ENCODE data around the gene GNB5.

Gene GNB5

DNA sequence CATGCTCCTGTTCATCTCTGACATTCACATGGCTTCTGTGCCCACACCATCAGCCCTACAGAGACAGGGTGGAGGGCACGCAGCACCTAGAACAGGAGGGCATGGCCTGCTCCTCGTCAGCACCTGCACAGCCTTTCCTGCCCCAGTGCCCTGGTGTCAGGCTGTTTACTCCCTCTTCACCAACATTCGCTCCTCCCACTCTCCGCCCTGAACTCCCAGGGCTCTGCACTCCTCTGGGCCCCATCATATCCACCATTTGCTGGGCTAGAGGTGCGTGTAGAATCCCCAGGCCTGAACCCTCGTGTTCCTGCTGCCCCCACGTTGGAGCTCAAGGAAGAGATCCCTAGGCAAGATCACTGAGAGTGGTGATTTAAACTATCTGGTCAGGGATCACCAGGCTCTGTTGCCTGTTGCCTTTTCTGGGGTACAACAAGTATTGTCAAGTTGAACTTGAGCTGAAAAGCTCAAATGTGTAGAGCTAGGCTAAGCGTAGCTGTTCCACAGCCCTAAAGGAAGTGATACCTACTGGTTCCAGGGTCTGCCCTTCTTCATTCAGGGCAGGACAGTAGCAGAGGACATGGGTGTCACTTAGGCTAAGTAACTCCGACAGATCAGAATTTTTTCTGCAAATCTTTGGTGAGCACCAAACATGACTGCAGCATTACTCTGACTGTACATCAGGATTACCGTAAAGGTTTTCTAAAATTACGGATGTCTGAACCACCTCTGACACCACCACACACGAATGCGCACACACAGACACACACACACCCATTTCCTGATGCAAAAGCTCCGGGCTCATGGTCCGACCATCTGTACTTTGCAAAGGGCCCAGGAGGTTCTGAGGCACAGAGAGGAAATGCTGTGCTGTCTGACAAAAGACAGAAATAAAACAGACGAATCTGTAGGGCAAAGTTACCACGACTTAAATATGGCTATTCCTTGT is 43.7 kb upstream of the GNB5 start:
- no peaks in the 10 kb centered on the region for H3K4me1 ChIP-seq
- H3K9ac ChIP-seq = no peak overlapping the region
- no peak overlapping the region for H2AFZ ChIP-seq
- TF ChIP-seq, protein P1, sequence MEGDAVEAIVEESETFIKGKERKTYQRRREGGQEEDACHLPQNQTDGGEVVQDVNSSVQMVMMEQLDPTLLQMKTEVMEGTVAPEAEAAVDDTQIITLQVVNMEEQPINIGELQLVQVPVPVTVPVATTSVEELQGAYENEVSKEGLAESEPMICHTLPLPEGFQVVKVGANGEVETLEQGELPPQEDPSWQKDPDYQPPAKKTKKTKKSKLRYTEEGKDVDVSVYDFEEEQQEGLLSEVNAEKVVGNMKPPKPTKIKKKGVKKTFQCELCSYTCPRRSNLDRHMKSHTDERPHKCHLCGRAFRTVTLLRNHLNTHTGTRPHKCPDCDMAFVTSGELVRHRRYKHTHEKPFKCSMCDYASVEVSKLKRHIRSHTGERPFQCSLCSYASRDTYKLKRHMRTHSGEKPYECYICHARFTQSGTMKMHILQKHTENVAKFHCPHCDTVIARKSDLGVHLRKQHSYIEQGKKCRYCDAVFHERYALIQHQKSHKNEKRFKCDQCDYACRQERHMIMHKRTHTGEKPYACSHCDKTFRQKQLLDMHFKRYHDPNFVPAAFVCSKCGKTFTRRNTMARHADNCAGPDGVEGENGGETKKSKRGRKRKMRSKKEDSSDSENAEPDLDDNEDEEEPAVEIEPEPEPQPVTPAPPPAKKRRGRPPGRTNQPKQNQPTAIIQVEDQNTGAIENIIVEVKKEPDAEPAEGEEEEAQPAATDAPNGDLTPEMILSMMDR (IDR thresholded peaks at IDR 0.05) = no peak
- no peaks in the 10 kb centered on the region for H3K79me2 ChIP-seq
- H3K27ac ChIP-seq = no peak overlapping the region
- no peaks in the 10 kb centered on the region for H3K36me3 ChIP-seq (ENCODE audit: control insufficient read depth, insufficient read depth, low read length)
- H3K27me3 ChIP-seq (ENCODE audit: control insufficient read depth, insufficient read depth, low read length) = no peaks in the 10 kb centered on the region
- no peaks in the 10 kb centered on the region for H3K9me3 ChIP-seq (ENCODE audit: control insufficient read depth, low read length)
- no peak overlapping the region for H3K4me2 ChIP-seq (ENCODE audit: low read length)
- H3K4me3 ChIP-seq (ENCODE audit: low read depth, low read length) = no peak overlapping the region

DNA sequence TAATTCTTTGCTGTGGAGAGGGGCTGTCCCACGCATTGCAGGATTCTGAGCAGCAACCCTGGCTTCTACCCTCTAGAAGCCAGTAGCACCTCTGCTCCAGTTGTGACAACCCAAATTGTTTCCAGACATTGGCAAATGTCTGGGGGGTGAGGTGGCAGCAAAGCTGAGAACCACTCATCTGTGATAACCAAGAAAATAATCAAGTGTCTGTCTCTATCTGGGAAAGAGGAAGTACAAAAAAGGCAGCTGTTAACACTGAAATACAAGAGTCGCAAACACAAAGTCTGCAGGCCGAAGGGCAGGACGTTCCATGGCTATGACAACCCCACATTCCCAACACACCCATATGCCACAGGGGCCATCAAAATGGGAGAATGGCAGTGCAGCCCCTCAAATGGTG is 42.2 kb upstream of the GNB5 start:
- no peaks in the 10 kb centered on the region for H3K79me2 ChIP-seq
- no peak overlapping the region for H3K4me3 ChIP-seq (ENCODE audit: low read depth, low read length)
- no peak overlapping the region for H3K4me2 ChIP-seq (ENCODE audit: low read length)
- H2AFZ ChIP-seq = no peak overlapping the region
- H3K27ac ChIP-seq = no peak overlapping the region
- no peaks in the 10 kb centered on the region for H3K36me3 ChIP-seq (ENCODE audit: control insufficient read depth, insufficient read depth, low read length)
- H3K27me3 ChIP-seq (ENCODE audit: control insufficient read depth, insufficient read depth, low read length) = no peaks in the 10 kb centered on the region
- H3K4me1 ChIP-seq = no peaks in the 10 kb centered on the region
- H3K9ac ChIP-seq = no peak overlapping the region
- no peaks in the 10 kb centered on the region for H3K9me3 ChIP-seq (ENCODE audit: control insufficient read depth, low read length)
- TF ChIP-seq, protein P1 (IDR thresholded peaks at IDR 0.05) = no peak

DNA sequence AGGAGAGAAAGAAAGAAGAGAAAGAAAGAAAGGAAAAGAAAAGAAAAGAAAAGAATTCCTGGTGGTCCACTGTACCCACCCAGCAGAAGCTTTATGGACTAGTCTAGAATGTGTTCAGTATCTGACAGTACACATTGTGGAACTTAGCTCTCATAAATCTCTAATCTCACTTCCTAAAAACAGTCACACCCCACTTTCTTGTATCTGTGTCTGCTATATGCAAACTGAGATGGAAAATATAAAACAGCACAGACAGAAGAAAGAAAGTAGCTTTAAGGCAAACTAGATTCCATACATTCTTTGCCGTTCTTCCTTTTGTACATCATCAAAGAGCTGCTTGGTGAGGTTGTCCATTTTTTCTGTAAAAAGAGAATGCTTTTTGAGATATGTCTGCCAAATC is 41.1 kb upstream of the GNB5 start:
- no peaks in the 10 kb centered on the region for H3K9me3 ChIP-seq (ENCODE audit: control insufficient read depth, low read length)
- no peaks in the 10 kb centered on the region for H3K36me3 ChIP-seq (ENCODE audit: control insufficient read depth, insufficient read depth, low read length)
- no peaks in the 10 kb centered on the region for H3K79me2 ChIP-seq
- no peak overlapping the region for H3K4me2 ChIP-seq (ENCODE audit: low read length)
- H2AFZ ChIP-seq = no peak overlapping the region
- TF ChIP-seq, protein P1 (IDR thresholded peaks at IDR 0.05) = no peak
- H3K27me3 ChIP-seq (ENCODE audit: control insufficient read depth, insufficient read depth, low read length) = no peaks in the 10 kb centered on the region
- H3K9ac ChIP-seq = no peak overlapping the region
- no peaks in the 10 kb centered on the region for H3K4me1 ChIP-seq
- H3K27ac ChIP-seq = no peak overlapping the region
- H3K4me3 ChIP-seq (ENCODE audit: low read depth, low read length) = no peak overlapping the region

DNA sequence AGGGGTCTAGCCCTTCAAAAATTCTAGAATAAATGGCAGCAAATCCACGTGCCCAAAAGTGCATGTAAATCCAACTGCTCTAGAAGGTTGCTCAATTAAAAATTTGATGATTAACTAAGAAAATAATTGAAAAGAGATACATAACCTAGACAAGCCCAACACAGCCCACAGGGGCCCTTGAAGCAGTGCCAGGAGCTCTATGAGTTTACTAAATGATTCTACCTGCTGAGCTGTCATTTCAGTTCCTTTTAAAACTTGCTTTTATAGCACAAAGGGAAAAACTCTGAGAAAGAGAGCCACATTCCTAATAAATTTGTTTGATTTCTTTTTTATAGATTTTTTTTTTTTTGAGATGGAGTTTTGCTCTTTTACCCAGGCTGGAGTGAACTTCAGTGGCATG is 38.9 kb upstream of the GNB5 start:
- H3K9me3 ChIP-seq (ENCODE audit: control insufficient read depth, low read length) = no peaks in the 10 kb centered on the region
- H3K9ac ChIP-seq = no peak overlapping the region
- no peak overlapping the region for H3K27ac ChIP-seq
- no peaks in the 10 kb centered on the region for H3K79me2 ChIP-seq
- TF ChIP-seq, protein P1 (IDR thresholded peaks at IDR 0.05) = no peak
- H2AFZ ChIP-seq = no peak overlapping the region
- no peaks in the 10 kb centered on the region for H3K27me3 ChIP-seq (ENCODE audit: control insufficient read depth, insufficient read depth, low read length)
- no peak overlapping the region for H3K4me3 ChIP-seq (ENCODE audit: low read depth, low read length)
- no peak overlapping the region for H3K4me2 ChIP-seq (ENCODE audit: low read length)
- H3K4me1 ChIP-seq = no peaks in the 10 kb centered on the region
- H3K36me3 ChIP-seq (ENCODE audit: control insufficient read depth, insufficient read depth, low read length) = no peaks in the 10 kb centered on the region

DNA sequence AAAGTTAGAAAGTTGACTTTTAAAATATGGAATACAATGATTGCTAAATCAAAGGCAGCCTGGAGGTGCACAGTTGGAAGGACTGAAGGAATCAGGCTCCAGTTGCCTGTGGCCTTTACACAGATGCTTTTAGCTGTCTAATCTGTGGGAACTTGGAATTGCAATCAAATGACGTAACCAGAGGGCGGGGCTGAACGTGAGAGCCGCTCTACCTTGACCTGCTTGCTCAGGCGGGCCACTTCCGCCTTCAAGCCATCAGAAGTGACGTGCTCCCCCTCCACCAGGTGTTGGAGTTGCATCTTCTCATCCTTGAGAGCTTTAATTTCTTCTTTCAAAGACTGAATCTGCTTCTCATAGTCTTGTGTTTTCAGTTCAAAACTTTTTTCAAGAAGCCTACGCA is 37.7 kb upstream of the GNB5 start:
- Histone ChIP-seq H2AFZ (no peak overlapping the region), H3K9me3 (ENCODE audit: control insufficient read depth, low read length) (no peaks in the 10 kb centered on the region), H3K27me3 (ENCODE audit: control insufficient read depth, insufficient read depth, low read length) (no peaks in the 10 kb centered on the region), H3K36me3 (ENCODE audit: control insufficient read depth, insufficient read depth, low read length) (no peaks in the 10 kb centered on the region), H3K9ac (no peak overlapping the region), H3K4me1 (no peaks in the 10 kb centered on the region), H3K4me2 (ENCODE audit: low read length) (no peak overlapping the region), H3K27ac (no peak overlapping the region), H3K79me2 (no peaks in the 10 kb centered on the region), H3K4me3 (ENCODE audit: low read depth, low read length) (no peak overlapping the region)
- TF ChIP-seq, protein P1 (IDR thresholded peaks at IDR 0.05) = no peak
